Chondrocyte (in vitro differentiated cells): ENCODE results near the gene NR4A1. TPM values are rescaled to one million over a fixed set of nuclear protein-coding genes. Genes with fewer than 3 reads are reported as not detected.
A peak's percentile ranks its signal among the peaks of the same experiment; 100 is the strongest.

Experiments
- DNase-seq: peaks from one replicate; pipeline ENCODE4 v3.0.0; 2021; ENCODE audit warnings: mixed read lengths, low spot score
- H3K27ac Mint-ChIP-seq: one replicate; pipeline ENCODE4 v1.8.0; 2021; ENCODE audit warnings: mild to moderate bottlenecking, moderate library complexity, mixed read lengths; ENCODE audit not compliant: unreplicated experiment
- H3K27me3 Mint-ChIP-seq: 2 replicates; pipeline ENCODE4 v1.8.0; 2021; ENCODE audit warnings: low read depth, mixed read lengths
- H3K36me3 Mint-ChIP-seq: 2 replicates; pipeline ENCODE4 v1.8.0; 2021; ENCODE audit warnings: low read depth, mixed read lengths
- H3K4me1 Mint-ChIP-seq: 2 replicates; pipeline ENCODE4 v1.8.0; 2021; ENCODE audit warnings: low read depth, mild to moderate bottlenecking, mixed read lengths
- H3K4me3 Mint-ChIP-seq: one replicate; pipeline ENCODE4 v1.8.0; 2021; ENCODE audit warnings: mild to moderate bottlenecking, moderate library complexity, mixed read lengths; ENCODE audit not compliant: unreplicated experiment
- H3K9me3 Mint-ChIP-seq: 2 replicates; pipeline ENCODE4 v1.8.0; 2021; ENCODE audit warnings: low read depth, mixed read lengths
- CTCF ChIP-seq: fragments of 200-600 bp; sonication (generic); IDR thresholded peaks from 2 replicates; pipeline ENCODE4 v1.5.0; 2021; ENCODE audit warnings: antibody characterized with exemption, mild to moderate bottlenecking, moderate library complexity
- total RNA-seq: library from RNA; stranded (reverse); gene quantifications from 3 replicates; pipeline ENCODE4 v1.2.1, GENCODE V29; 2021

Gene NR4A1
- total RNA-seq, 1 donor from 2014 or later, result 7.3 TPM

- Mint-ChIP-seq H3K27ac (no peak overlapping the region), H3K36me3 (no peaks in the 10 kb centered on the region)
- no peak for DNase-seq
Observed at GRCh38 chr12:52005903-52006703, 45.1 kb upstream of the NR4A1 start.

GRCh38 chr12:52006726-52007157 is 44.5 kb upstream of the NR4A1 start, which contains the start of gene TAMALIN:
Gene TAMALIN (plus strand): TSS chr12:52006946. CDS start chr12:52007020, 74 bp downstream.
- Mint-ChIP-seq H3K4me3 (peak within 1 kb of the TSS; percentile 79), H3K9me3 (no peaks in the 10 kb centered on the region), H3K27ac (no peak within 1 kb of the TSS), H3K36me3 (no peaks in the 10 kb centered on the region), H3K4me1 (peaks cover 35% of the 10 kb centered on the region), H3K27me3 (no peaks in the 10 kb centered on the region)
- TF ChIP-seq CTCF, result no peak
- no peak for DNase-seq

More at GRCh38 chr12:52005903-52006703, 45.1 kb upstream of the NR4A1 start:
- Mint-ChIP-seq H3K4me3 (peak overlapping the region; percentile 79), H3K4me1 (peaks cover 34% of the 10 kb centered on the region), H3K27me3 (no peaks in the 10 kb centered on the region), H3K9me3 (no peaks in the 10 kb centered on the region)
- TF ChIP-seq CTCF, result no peak

- no peak for DNase-seq
- Mint-ChIP-seq H3K36me3 (no peaks in the 10 kb centered on the region), H3K27me3 (no peaks in the 10 kb centered on the region), H3K4me3 (peak overlapping the region; percentile 78), H3K27ac (no peak overlapping the region), H3K9me3 (no peaks in the 10 kb centered on the region), H3K4me1 (peaks cover 35% of the 10 kb centered on the region)
- TF ChIP-seq CTCF, result no peak
Observed at GRCh38 chr12:52007158-52007921, 43.9 kb upstream of the NR4A1 start.

- H3K4me1 Mint-ChIP-seq, result peaks cover 35% of the 10 kb centered on the region
- no peaks in the 10 kb centered on the region for H3K27me3 Mint-ChIP-seq
- no peak for DNase-seq
- H3K36me3 Mint-ChIP-seq, result no peaks in the 10 kb centered on the region
- no peak overlapping the region for H3K27ac Mint-ChIP-seq
- no peaks in the 10 kb centered on the region for H3K9me3 Mint-ChIP-seq
- peak overlapping the region; percentile 78 for H3K4me3 Mint-ChIP-seq
- TF ChIP-seq CTCF, result no peak
Observed at GRCh38 chr12:52007982-52008510, 43.2 kb upstream of the NR4A1 start.
